A549 (cell line): Measurements from ENCODE around the gene CEP164. TPM values are rescaled to one million over a fixed set of nuclear protein-coding genes. Genes with fewer than 3 reads are reported as not detected.

ENCODE experiments used
- ATAC-seq, 2 experiments: fragments of 200-7000 bp in 1 of 2; fragments of >200 bp in 1 of 2; cut with Nextera tagmentation in 1 of 2; cut with Tn5 transposase in 1 of 2; 3 replicates each; pipeline versions ENCODE4 v1.8.0 to v1.9.1; 2018 to 2020; ENCODE audit warnings: mild to moderate bottlenecking in 1 of 2, moderate library complexity in 1 of 2
- CTCF ChIA-PET: fragments of 300-600 bp; sonication (Branson Sonifier 250); formaldehyde crosslinking; extraction: SDS; loops from one replicate; lab custom pipeline; 2021; ENCODE audit warnings: antibody characterized with exemption, inconsistent platforms; lab: Yijun Ruan, JAX
- POLR2A ChIA-PET: fragments of 350-600 bp; formaldehyde crosslinking; extraction: SDS; loops from one replicate; lab custom pipeline; 2021; ENCODE audit warnings: antibody characterized with exemption, inconsistent platforms; lab: Yijun Ruan, JAX
- DNase-seq, 2 experiments: peaks; one replicate each; pipeline versions ENCODE4 v3.0.0 to v3.0.0-alpha.2; 2011 to 2016; ENCODE audit warnings: low read depth in 1 of 2, low spot score in 1 of 2
- FAIRE-seq: peaks from 2 replicates; lab custom pipeline; 2011; peaks lifted over from hg19 to GRCh38; lab: Jason Lieb, UNC
- H3K27ac ChIP-seq, 2 experiments: fragments of >200 bp; sonication (Bioruptor Twin); formaldehyde crosslinking; 3 replicates each; pipeline ENCODE4 v1.5.1; 2016 to 2017
- H3K4me1 ChIP-seq: fragments of >200 bp; sonication (Bioruptor Twin); formaldehyde crosslinking; 3 replicates; pipeline ENCODE4 v1.6.1; 2016
- H3K4me2 ChIP-seq: fragments of >200 bp; sonication (Bioruptor Twin); formaldehyde crosslinking; 3 replicates; pipeline ENCODE4 v1.6.1; 2016
- H3K4me3 ChIP-seq: fragments of >200 bp; sonication (Bioruptor Twin); formaldehyde crosslinking; 3 replicates; pipeline ENCODE4 v1.5.1; 2016
- H3K9me3 ChIP-seq: fragments of >200 bp; sonication (Bioruptor Twin); formaldehyde crosslinking; 3 replicates; pipeline ENCODE4 v1.6.1; 2016
- BCL3 ChIP-seq: fragments of >200 bp; sonication (Bioruptor Twin); formaldehyde crosslinking; IDR thresholded peaks from 3 replicates; pipeline ENCODE4 v1.6.1; 2016
- CBX2 ChIP-seq: fragments of 200-600 bp; sonication (generic); IDR thresholded peaks from 2 replicates; pipeline ENCODE4 v1.6.1; 2016; ENCODE audit warnings: low read depth, mild to moderate bottlenecking, borderline replicate concordance
- CBX8 ChIP-seq: fragments of 200-600 bp; sonication (generic); IDR thresholded peaks from 2 replicates; pipeline ENCODE4 v1.6.1; 2016
- CHD2 ChIP-seq: fragments of 150-350 bp; IDR thresholded peaks from 2 replicates; pipeline ENCODE4 v1.6.1; 2014; ENCODE audit warnings: low read length; ENCODE audit not compliant: partially characterized antibody
- EHMT2 ChIP-seq: fragments of 200-600 bp; sonication (generic); IDR thresholded peaks from 2 replicates; pipeline ENCODE4 v1.6.1; 2016; ENCODE audit warnings: antibody characterized with exemption, low read depth, mild to moderate bottlenecking, moderate library complexity
- ESRRA ChIP-seq: fragments of 150-350 bp; IDR thresholded peaks from 2 replicates; pipeline ENCODE4 v1.6.1; 2014; ENCODE audit warnings: mild to moderate bottlenecking, low read length, borderline replicate concordance
- FOSB ChIP-seq: fragments of 250-450 bp; sonication (Bioruptor Pico); IDR thresholded peaks from 2 replicates; pipeline ENCODE4 v1.5.0; 2020; ENCODE audit warnings: mild to moderate bottlenecking, moderate library complexity
- FOXS1 ChIP-seq: fragments of 250-450 bp; sonication (Bioruptor Pico); IDR thresholded peaks from 2 replicates; pipeline ENCODE4 v1.5.0; 2020; ENCODE audit warnings: mild to moderate bottlenecking, moderate library complexity
- HDAC2 ChIP-seq: fragments of 200-600 bp; sonication (generic); IDR thresholded peaks from 2 replicates; pipeline ENCODE4 v1.6.1; 2016
- HMGXB4 ChIP-seq: fragments of 250-450 bp; sonication (Bioruptor Pico); IDR thresholded peaks from 2 replicates; pipeline ENCODE4 v1.5.0; 2021; ENCODE audit warnings: mild to moderate bottlenecking, moderate library complexity, borderline replicate concordance
- HOXB5 ChIP-seq: fragments of 250-450 bp; sonication (Bioruptor Pico); IDR thresholded peaks from 2 replicates; pipeline ENCODE4 v1.5.0; 2020; ENCODE audit warnings: mild to moderate bottlenecking, moderate library complexity
- MAZ ChIP-seq: fragments of 150-350 bp; IDR thresholded peaks from 2 replicates; pipeline ENCODE4 v1.6.1; 2014; ENCODE audit warnings: antibody characterized with exemption, low read depth, low read length, borderline replicate concordance
- MYC ChIP-seq: IDR thresholded peaks from 2 replicates; pipeline ENCODE4 v1.6.1; 2012; ENCODE audit warnings: mild to moderate bottlenecking, inconsistent platforms, low read length, improper control_type of control experiment, borderline replicate concordance
- POLR2A ChIP-seq: IDR thresholded peaks from 2 replicates; pipeline ENCODE4 v1.6.1; 2012; ENCODE audit warnings: mild to moderate bottlenecking, low read length
- RARB ChIP-seq: fragments of 250-450 bp; sonication (Bioruptor Pico); IDR thresholded peaks from 2 replicates; pipeline ENCODE4 v1.8.0; 2021; ENCODE audit warnings: mild to moderate bottlenecking, moderate library complexity
- RCOR1 ChIP-seq: fragments of 150-350 bp; IDR thresholded peaks from 2 replicates; pipeline ENCODE4 v1.6.1; 2014; ENCODE audit warnings: antibody characterized with exemption, low read length, low read depth
- RFX5 ChIP-seq: fragments of 450-650 bp; IDR thresholded peaks from 2 replicates; pipeline ENCODE4 v1.7.1; 2014; ENCODE audit warnings: antibody characterized with exemption, mild to moderate bottlenecking, moderate library complexity
- SMC3 ChIP-seq: fragments of >200 bp; sonication (Bioruptor Twin); formaldehyde crosslinking; IDR thresholded peaks from 3 replicates; pipeline ENCODE4 v1.6.1; 2018; ENCODE audit warnings: inconsistent platforms
- SREBF2 ChIP-seq: fragments of 450-650 bp; IDR thresholded peaks from 2 replicates; pipeline ENCODE4 v1.6.1; 2014; ENCODE audit warnings: mild to moderate bottlenecking, moderate library complexity
- TFCP2L1 ChIP-seq: fragments of 250-450 bp; sonication (Bioruptor Pico); IDR thresholded peaks from 2 replicates; pipeline ENCODE4 v1.5.0; 2021; ENCODE audit warnings: mild to moderate bottlenecking
- TP53 ChIP-seq: fragments of 250-450 bp; sonication (Bioruptor Pico); IDR thresholded peaks from 2 replicates; pipeline ENCODE4 v1.5.0; 2021; ENCODE audit warnings: mild to moderate bottlenecking, moderate library complexity
- WGBS: methylation state at CpG from one replicate; pipeline ENCODE4 v1.1.6; 2017; ENCODE audit errors: missing lambda C conversion rate; 5-methylcytosine and 5-hydroxymethylcytosine counted together
- polyA plus RNA-seq, 4 experiments: library from polyadenylated mRNA; depleted of rRNA in 3 of 4; stranded (reverse); fragments of >200 nt; fragmentation: RNase III in 1 of 4; extraction: RNeasy Plus Mini Kit Qiagen cat#74134 plus additional on column Dnase treatment in 1 of 4; gene quantifications; 2 replicates in 3 of 4; 3 replicates in 1 of 4; pipeline ENCODE4 v1.2.3, GENCODE V29; 2011 to 2017
- TF ChIP-seq, protein P1 (sequence below): fragments of 250-450 bp; sonication (Bioruptor Pico); IDR thresholded peaks from 2 replicates; pipeline ENCODE4 v1.5.0; 2020; ENCODE audit warnings: low read depth, mild to moderate bottlenecking, moderate library complexity
- TF ChIP-seq, protein P2 (sequence below): IDR thresholded peaks from 2 replicates; pipeline ENCODE4 v1.6.1; 2012; ENCODE audit warnings: low read depth, borderline replicate concordance

The CEP164 gene
- polyA plus RNA-seq, 2 of the 4 experiments (the other 2 are of a cell fraction), result 17.4 to 19.6 TPM

DNA sequence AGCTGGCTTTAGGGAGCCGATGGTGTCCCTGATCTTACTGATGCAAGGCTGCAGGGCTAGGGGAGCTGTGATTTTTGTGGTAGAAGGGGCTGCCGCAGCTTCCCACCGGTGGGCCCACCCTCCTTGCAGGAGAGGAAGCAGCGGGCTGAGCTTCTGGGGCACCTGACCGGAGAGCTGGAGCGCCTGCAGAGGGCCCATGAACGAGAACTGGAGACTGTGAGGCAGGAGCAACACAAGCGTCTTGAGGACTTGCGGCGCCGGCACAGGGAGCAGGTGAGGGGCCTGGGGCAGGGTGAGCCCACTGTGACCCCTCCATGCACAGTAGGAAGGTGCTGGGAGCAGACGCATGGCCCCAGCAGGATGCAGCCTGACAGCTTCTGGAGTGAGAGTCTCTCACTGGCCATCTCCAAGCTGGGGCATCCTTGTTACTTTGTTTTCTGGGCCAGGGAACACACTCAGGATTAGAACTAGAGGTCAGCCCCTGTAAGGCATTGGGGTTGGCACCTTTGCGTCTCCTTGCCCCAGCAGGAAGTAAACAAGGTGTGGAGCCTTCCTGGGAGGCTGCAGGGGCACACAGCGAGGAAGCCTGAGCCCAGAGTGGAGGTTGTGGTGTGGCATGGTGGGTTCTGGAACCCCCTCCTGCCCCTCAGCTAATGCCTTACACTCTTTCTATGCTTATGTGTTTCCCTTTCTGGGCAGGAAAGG is 66.7 kb downstream of the CEP164 start:
- ATAC-seq, result no peak
- Histone ChIP-seq H3K9me3 (0 out of 3 replicates have a peak, but pooled peaks cover 7% of the 10 kb centered on the region), H3K27ac (no peak overlapping the region), H3K4me3 (no peak overlapping the region), H3K4me1 (no peaks in the 10 kb centered on the region), H3K4me2 (no peak overlapping the region)
- FAIRE-seq, result no peak
- no peak for DNase-seq
- CTCF ChIA-PET, result interaction anchor here (0.7 to 2.3 kb wide), 2 partner anchors 9 to 32 kb away, joined by 3 to 9 read pairs; no protein-coding TSS in a partner anchor
- no peak for TF ChIP-seq SREBF2
- TF ChIP-seq POLR2A, result no peak
- TF ChIP-seq HOXB5 (CRISPR knock-in tag), result no peak
- TF ChIP-seq CBX2, result no peak
- no peak for TF ChIP-seq EHMT2
- TF ChIP-seq CHD2, result no peak
- TF ChIP-seq TP53, result no peak
- no peak for TF ChIP-seq RCOR1
- TF ChIP-seq MAZ, result no peak
- TF ChIP-seq ESRRA, result no peak
- TF ChIP-seq, protein P1, sequence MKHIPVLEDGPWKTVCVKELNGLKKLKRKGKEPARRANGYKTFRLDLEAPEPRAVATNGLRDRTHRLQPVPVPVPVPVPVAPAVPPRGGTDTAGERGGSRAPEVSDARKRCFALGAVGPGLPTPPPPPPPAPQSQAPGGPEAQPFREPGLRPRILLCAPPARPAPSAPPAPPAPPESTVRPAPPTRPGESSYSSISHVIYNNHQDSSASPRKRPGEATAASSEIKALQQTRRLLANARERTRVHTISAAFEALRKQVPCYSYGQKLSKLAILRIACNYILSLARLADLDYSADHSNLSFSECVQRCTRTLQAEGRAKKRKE (CRISPR knock-in tag), result no peak
- no peak for TF ChIP-seq FOSB (CRISPR knock-in tag)
- TF ChIP-seq HMGXB4 (CRISPR knock-in tag), result no peak
- TF ChIP-seq RARB, result no peak
- TF ChIP-seq BCL3, result no peak
- TF ChIP-seq SMC3, result no peak
- TF ChIP-seq TFCP2L1 (CRISPR knock-in tag), result no peak
- TF ChIP-seq RFX5, result no peak
- POLR2A ChIA-PET, result no interaction called here
- WGBS, result 92% methylated on average over 13 of the region's 14 CpGs

- FAIRE-seq, result no peak
- TF ChIP-seq CBX8, result no peak
- no peak for TF ChIP-seq MYC
- no peak for TF ChIP-seq FOXS1 (CRISPR knock-in tag)
- TF ChIP-seq, protein P2, sequence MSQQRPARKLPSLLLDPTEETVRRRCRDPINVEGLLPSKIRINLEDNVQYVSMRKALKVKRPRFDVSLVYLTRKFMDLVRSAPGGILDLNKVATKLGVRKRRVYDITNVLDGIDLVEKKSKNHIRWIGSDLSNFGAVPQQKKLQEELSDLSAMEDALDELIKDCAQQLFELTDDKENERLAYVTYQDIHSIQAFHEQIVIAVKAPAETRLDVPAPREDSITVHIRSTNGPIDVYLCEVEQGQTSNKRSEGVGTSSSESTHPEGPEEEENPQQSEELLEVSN, result no peak
- no peak for TF ChIP-seq HDAC2
- TF ChIP-seq HOXB5 (CRISPR knock-in tag), result no peak
- no peak for TF ChIP-seq ESRRA
- TF ChIP-seq RCOR1, result no peak
- no peak for ATAC-seq
- H3K4me2 ChIP-seq, result no peak overlapping the region
- no peak overlapping the region for H3K4me3 ChIP-seq
- CTCF ChIA-PET, result interaction anchor here (1.2 kb wide), 1 partner anchor 12 kb away, joined by 4 read pairs; no protein-coding TSS in a partner anchor
- no peaks in the 10 kb centered on the region for H3K4me1 ChIP-seq
- POLR2A ChIA-PET, result no interaction called here
- 86% methylated on average over 3 of the region's 4 CpGs for WGBS
- H3K9me3 ChIP-seq, result 0 out of 3 replicates have a peak, but pooled peaks cover 7% of the 10 kb centered on the region
- H3K27ac ChIP-seq, result no peak overlapping the region
- no peak for DNase-seq
Observed at GRCh38 chr11:117395476-117395875, 67.8 kb downstream of the CEP164 start.
